Kidney epithelial cell (primary cell): ENCODE data around the gene ACO1. TPM values are rescaled to one million over a fixed set of nuclear protein-coding genes. Genes with fewer than 3 reads are reported as not detected.

Experiments used
- DNase-seq: peaks from one replicate; pipeline ENCODE4 v3.0.0-alpha.2; 2010; ENCODE audit warnings: low read depth
- H3K27me3 ChIP-seq: 2 replicates; pipeline ENCODE4 v1.6.0; 2011; ENCODE audit warnings: low read length; ENCODE audit not compliant: control insufficient read depth, insufficient read depth
- H3K36me3 ChIP-seq: 2 replicates; pipeline ENCODE4 v1.5.1; 2011; ENCODE audit warnings: low read length; ENCODE audit not compliant: control insufficient read depth, insufficient read depth
- H3K4me3 ChIP-seq: 2 replicates; pipeline ENCODE4 v1.5.1; 2011; ENCODE audit warnings: low read depth, mild to moderate bottlenecking, control low read depth, low read length
- total RNA-seq: library from RNA; depleted of rRNA; stranded (reverse); fragments of >200 nt; gene quantifications from 2 replicates; pipeline ENCODE4 v1.2.3, GENCODE V29; 2015
- TF ChIP-seq, protein P1 (sequence below): IDR thresholded peaks from 2 replicates; pipeline ENCODE4 v1.5.1; 2011; ENCODE audit warnings: mild to moderate bottlenecking, moderate library complexity, low read length, control low read depth, inconsistent platforms; ENCODE audit not compliant: insufficient read depth, poor library complexity, severe bottlenecking

ACO1 gene
- total RNA-seq, 1 donor from 2014 or later, result 39.1 TPM

GRCh38 chr9:32395510-32396216 lies 11.2 kb downstream of the ACO1 start:
- TF ChIP-seq, protein P1, sequence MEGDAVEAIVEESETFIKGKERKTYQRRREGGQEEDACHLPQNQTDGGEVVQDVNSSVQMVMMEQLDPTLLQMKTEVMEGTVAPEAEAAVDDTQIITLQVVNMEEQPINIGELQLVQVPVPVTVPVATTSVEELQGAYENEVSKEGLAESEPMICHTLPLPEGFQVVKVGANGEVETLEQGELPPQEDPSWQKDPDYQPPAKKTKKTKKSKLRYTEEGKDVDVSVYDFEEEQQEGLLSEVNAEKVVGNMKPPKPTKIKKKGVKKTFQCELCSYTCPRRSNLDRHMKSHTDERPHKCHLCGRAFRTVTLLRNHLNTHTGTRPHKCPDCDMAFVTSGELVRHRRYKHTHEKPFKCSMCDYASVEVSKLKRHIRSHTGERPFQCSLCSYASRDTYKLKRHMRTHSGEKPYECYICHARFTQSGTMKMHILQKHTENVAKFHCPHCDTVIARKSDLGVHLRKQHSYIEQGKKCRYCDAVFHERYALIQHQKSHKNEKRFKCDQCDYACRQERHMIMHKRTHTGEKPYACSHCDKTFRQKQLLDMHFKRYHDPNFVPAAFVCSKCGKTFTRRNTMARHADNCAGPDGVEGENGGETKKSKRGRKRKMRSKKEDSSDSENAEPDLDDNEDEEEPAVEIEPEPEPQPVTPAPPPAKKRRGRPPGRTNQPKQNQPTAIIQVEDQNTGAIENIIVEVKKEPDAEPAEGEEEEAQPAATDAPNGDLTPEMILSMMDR, result peak; percentile 24
- Histone ChIP-seq H3K36me3 (no peaks in the 10 kb centered on the region), H3K27me3 (no peaks in the 10 kb centered on the region), H3K4me3 (no peak overlapping the region)
- DNase-seq, result peak; percentile 74

GRCh38 chr9:32398207-32398606 lies 13.8 kb downstream of the ACO1 start:
- TF ChIP-seq, protein P1, result no peak
- no peaks in the 10 kb centered on the region for H3K27me3 ChIP-seq
- DNase-seq, result no peak

GRCh38 chr9:32399110-32399815 lies 14.8 kb downstream of the ACO1 start:
- Histone ChIP-seq H3K4me3 (no peak overlapping the region), H3K36me3 (no peaks in the 10 kb centered on the region), H3K27me3 (no peaks in the 10 kb centered on the region)
- TF ChIP-seq, protein P1, result no peak
- DNase-seq, result no peak

More at GRCh38 chr9:32398207-32398606, 13.8 kb downstream of the ACO1 start:
- Histone ChIP-seq H3K4me3 (no peak overlapping the region), H3K36me3 (no peaks in the 10 kb centered on the region)

DNA sequence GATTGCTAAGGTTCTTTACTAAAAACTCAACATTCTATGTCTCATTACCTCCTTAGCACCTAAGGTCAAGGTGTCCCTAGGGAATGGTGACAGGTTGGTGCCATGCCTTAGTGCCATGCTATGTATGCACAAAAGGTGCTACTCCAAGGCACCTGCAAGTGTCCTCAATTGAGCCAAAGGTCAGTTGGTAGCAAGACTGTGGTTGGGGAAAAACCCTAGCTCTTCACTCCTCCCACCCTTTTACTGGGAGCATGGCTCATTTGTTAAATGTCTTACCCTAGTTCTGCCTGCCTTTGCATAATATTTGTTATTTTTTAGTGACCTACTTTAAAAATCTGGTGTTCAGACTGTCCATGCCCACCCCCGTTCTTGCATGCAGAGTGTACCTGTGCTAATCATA lies 17.0 kb downstream of the ACO1 start:
- H3K36me3 ChIP-seq, result no peaks in the 10 kb centered on the region
- TF ChIP-seq, protein P1, result no peak
- no peaks in the 10 kb centered on the region for H3K27me3 ChIP-seq
- no peak for DNase-seq
- no peak overlapping the region for H3K4me3 ChIP-seq

GRCh38 chr9:32403567-32404260 lies 19.3 kb downstream of the ACO1 start:
- Histone ChIP-seq H3K36me3 (peaks cover 2% of the 10 kb centered on the region), H3K4me3 (no peak overlapping the region), H3K27me3 (no peaks in the 10 kb centered on the region)
- TF ChIP-seq, protein P1, result no peak
- no peak for DNase-seq
